Measurements from ENCODE around the gene ZBTB40.

ZBTB40 gene

DNA sequence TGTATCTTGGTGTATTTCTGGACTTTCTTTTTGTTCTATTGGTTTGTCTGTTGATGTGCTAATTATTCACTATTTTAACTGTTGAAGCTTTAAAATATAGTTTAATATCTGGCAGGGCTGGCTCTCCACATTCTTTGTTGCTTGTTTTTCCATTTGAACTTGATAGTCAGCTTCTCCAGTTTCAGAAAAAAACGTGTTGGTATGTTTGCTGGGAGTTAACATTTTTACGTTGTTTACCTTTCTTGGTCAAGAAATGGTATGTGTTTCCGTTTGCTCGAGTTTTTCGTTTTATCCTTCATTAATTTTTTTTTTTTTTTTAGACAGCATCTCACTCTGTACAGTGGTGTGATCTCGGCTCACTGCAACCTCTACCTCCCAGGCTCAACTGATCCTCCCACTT, 16.9 kb upstream of the ZBTB40 start:
- no peak for DNase-seq

DNA sequence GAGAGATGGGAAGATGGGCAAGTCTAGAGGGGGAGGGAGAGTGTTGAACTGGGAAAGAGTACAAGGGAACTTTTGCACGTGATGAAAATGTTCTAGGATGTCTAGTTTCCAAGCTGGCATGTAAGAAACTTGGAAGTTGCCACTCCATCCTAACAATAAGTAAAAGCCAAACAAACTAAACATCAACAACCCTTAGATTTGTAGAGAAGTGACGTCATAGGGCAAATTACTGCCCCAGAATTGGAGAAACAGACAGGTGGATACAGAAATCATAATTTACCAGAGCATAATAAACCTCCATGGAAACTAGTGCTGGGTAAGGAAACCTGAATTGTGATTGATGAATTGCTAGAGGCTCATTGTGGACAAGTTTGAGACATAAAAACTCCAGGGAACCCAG, 14.7 kb upstream of the ZBTB40 start:
- DNase-seq: no peak

DNA sequence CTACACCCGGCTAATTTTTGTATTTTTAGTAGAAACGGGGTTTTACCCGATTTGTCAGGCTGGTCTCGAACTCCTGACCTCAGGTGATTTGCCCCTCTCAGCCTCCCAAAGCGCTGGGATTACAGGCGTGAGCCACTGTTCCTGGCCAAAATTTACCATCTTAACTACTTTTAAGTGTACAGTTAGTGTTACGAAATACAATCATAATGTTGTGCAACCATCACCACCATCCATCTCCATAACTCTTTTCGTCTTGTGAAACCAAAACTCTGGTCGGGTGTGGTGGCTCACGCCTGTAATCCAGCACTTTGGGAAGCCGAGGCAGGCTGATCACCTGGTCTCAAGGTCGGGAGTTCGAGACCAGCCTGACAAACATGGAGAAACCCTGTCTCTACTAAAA, 14.1 kb upstream of the ZBTB40 start:
- DNase-seq: no peak

DNA sequence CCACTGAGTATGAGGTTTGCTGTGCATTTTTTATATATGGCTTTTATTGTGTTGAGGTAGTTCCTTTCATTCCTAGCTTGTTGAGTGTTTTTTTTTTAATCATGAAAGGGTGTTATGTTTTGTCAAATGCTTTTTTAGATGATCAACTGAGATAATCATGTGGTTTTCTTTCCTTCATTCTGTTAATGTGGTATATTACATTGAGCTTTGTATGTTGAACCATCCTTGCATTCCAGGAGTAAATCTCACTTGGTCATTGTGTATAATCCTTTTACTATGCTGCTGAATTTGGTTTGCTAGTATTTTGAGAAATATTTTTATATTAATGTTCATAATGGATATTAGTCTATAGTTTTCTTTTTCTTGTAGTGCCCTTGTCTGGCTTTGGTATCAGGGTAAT, 11.1 kb upstream of the ZBTB40 start:
- DNase-seq: no peak

DNA sequence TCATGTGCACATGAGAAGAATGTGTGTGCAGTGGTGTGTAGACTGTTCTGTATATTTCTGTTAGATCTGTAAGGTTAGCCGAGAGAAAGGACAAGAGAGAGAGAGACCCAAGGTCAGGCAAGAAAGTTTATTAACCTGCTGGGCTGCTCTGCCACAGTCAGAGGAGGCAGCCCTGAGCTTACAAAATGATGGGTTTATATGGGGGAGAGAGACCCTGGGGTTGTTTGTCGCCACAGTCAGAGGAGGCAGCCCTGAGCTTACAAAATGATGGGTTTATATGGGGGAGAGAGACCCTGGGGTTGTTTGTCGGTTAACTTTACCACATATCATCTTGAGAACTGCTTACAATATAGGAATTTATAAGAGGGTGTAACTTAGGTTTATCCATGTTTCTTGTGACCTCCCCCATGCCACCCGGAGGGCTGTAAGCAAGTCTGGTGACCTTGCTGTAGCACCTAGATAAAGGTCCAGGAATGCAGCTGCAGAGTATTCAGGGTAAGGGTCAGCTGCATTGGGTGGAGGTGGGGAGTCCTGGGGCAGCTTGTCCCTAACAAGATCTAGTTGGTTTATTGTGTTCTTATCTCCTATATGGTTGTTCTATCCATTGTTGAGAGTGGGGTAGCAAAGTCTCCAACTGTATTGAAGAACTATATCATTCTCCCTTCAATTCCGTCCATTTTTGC, 9.3 kb upstream of the ZBTB40 start:
- DNase-seq: no peak

DNA sequence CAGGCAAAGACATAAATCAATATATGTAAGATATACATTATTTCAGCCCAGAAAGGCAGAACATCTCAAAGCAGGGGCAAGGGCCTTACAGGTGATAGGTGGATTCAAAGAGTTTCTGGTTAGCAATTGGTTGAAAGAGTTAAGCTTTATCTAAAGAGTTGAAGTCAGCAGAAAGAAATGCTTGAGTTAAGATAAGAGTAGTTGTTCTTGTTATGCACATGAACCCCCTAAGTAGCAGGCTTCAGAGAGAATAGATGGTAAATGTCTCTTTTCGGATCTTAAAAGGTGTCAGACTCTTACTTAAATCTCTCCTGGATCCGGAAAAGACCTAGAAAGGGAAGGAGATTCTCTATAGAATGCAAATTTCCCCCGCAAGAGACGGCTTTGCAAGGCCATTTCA, 8.3 kb upstream of the ZBTB40 start:
- DNase-seq: no peak

DNA sequence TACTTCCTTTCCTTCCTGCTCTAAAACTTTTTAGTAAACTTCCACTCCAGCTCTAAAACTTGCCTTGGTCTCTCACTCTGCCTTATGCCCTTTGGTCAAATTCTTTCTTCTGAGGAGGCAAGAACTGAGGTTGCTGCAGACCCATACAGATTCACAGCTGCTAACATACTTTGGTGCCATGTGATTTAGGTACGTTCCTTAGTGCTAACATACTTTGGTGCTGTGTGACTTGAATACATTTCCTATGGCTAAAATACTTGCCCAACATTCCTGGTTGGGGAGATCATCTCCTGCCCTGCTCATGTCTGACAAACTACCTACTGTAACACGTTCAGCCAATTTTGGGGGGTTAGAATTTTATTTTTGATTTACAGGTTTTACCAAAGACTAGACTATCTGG, 6.8 kb upstream of the ZBTB40 start:
- no peak for DNase-seq

DNA sequence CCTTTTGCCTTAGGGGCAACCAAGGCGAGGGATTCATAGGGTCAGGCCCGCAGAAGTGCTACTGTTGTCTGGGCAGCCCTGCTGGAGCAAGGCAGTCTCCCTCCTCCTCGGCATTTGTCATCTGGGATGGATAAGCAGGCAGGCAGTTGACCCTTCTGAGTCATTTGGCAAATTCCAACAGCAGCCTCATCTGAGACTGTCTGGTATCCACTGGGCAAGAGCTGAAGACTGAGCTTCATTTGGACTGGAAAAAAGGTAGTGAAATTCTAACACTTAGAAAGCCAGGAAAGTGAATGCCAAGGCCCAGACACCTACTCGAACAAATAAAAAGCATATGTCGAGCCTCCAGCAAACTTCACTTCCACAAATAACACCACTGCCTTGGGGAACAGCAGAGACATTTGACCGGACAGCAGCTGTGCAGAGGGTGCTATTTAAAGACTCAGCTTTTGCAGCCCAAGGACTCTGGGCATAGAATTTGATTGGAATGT, 4.0 kb upstream of the ZBTB40 start:
- DNase-seq: no peak

DNA sequence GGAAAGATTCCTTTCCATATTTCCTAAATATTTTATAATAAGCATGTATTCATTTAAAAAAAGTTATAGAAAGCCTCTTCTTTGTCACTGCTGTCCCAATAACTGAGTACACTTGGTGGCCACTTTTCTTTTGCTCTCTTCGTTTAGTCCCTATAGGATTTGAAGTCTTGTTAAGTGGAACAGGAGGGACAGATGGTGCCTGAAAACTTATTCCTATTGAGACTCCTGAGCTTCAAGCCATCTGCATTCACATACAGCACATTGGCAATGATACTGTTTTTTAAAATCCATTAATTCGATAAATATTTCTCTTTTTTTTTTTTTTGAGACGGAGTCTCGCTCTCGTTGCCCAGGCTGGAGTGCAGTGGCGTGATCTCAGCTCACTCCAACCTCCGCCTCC, 2.0 kb upstream of the ZBTB40 start:
- DNase-seq: no peak

DNA sequence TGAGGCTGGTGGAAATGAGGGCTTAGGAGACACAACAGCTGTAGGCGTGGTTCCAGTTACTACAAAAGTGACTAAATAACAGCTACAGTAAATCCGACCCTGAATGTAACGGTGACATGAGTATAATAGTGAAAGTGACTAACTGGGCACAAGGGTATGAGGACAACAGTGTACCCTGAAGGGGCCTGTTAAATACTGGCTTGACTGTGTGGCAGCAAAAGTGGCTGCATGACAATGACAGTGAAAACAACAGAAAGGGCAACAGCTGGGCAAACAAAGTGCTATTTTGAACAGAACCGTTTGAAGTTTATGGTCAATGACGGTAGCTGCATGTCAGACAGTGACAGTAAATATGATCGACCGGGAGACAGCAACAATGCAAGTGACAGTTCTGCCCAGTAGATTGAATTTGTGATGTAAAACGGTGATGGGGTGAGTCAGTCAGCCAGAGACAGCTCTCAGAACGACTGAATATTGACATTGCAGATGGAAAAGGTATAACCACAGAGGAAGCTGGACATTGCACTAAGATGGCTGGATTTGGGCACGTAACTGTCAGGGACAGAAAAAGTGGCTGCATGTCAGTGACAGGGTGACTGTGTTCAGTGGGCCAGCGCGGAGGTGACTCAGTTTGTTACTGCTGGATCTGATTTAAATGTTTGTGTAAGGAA, 1.2 kb upstream of the ZBTB40 start:
- no peak for DNase-seq

DNA sequence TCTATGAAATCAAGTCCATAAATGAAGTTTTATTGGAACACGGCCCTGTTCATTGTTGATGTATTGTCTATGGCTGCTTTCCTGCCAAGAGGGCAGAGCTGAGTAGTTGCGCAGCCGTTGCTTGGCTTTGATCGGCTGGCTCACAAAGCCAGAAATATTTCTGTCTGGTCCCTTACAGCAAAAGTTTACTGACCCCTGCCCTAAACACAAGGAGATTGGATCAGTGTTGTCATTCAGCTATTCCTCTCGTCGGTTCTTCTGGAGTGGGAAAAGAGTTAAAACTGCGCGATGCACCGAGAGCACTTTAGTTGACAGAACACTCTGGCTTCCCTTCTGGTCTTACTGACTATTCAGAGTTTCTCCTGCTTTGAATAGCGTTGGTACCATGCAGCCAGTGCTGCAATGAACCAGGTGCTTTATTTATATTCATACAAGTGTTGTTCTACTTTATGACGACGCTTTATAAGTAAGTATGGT, 868 bp downstream of the ZBTB40 start:
- DNase-seq: no peak

DNA sequence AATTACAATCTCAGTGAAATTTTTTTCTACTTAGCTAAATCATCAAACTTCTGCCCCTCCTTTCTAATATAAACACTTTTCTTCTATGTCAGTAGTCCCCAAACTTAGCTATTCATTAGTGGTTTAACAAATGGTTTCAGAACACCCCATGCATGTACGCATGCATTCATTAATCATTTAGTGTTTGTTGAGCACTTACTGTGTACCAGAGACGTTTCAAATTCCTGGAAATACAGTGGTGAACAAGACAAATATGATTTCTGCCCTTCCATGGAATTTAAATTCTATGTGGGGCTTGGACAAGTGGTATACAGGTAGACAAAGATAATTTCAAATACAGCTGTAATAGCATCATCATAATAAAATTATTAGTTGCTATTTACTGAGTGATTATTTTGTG, 1.5 kb downstream of the ZBTB40 start:
- DNase-seq: no peak

DNA sequence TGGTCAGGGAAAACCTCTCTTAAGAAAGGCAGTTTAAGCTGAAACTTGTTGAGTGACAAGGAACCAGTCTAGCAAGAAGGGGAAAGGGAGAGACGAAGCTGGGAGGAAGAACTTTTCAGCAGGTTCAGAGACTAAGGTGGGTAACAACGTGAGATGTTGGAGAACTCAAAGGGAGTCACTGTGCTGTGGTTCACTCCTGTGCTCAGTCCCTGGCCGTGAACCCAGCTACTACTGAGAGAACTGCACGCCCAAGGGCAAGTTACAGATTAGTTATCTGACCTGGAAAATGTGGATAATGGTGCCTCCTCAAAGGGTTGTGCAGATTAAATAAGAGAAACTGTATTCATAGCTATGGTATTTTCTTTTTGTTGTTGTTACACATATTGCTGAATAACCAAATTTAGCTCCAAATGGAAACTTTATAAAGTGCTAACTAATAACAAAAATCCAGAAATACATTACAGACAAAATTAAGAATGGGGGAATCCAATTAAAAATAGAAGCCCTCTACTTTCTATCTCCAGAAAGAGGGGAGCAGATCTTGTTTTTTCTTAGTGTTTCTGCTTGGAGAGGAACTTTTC, 2.9 kb downstream of the ZBTB40 start:
- DNase-seq: no peak

DNA sequence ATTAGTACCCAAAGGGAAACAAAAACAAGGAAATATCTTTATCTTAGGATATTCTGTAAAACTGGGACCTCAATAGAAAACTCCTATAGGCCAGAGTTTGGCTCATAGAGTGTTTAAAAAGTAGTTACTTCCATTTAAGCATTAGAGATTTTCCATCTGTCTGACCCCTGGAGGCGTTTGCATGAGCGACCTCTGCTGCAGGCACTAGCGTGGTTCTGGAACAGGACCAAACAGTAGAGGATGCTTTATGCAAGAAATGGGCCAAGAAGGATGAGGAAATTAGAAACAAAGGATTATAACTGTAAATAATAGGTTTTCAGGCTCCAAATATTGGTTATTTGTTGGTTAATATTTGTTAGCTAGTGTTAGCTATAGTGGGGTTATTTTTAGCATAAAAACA, 5.7 kb downstream of the ZBTB40 start:
- DNase-seq: no peak

DNA sequence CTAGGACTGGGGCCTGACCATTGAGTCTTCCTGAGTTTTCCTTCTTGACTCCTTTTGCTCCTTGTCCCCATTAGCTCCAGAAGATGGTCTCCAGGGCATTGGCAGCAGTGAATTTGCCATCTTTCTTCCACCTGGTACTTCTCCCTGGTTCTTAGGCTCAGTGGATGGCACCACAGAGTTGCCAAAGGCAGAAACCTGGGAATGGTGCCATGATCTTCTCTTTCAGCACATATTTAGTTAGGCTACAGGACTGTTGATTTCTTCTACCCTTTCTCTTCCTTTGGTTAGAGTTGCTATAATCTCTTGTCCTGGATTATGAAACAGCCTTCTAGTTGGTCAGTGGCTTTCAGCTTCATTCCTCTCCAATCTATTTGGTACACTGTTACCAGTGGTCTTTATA, 6.2 kb downstream of the ZBTB40 start:
- DNase-seq: no peak

DNA sequence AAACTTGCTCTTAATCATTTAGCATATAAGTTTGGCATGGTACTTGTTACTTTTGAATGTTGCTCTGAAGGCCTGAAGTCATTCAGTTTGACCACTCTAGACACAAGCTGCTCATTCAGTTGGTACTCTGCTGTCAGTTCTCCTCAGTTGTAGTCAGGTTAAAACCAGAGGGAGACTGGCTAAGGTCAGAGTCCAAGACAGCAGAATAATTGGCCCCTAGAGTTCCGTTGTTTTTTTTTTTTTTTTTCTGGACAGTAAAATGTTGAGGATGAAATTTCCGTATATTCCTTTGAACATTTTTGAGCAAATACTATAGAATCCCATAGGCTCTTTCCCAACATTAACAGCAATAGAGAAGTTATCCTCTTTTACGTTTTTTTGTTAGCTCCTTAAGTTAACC, 9.4 kb downstream of the ZBTB40 start:
- no peak for DNase-seq

DNA sequence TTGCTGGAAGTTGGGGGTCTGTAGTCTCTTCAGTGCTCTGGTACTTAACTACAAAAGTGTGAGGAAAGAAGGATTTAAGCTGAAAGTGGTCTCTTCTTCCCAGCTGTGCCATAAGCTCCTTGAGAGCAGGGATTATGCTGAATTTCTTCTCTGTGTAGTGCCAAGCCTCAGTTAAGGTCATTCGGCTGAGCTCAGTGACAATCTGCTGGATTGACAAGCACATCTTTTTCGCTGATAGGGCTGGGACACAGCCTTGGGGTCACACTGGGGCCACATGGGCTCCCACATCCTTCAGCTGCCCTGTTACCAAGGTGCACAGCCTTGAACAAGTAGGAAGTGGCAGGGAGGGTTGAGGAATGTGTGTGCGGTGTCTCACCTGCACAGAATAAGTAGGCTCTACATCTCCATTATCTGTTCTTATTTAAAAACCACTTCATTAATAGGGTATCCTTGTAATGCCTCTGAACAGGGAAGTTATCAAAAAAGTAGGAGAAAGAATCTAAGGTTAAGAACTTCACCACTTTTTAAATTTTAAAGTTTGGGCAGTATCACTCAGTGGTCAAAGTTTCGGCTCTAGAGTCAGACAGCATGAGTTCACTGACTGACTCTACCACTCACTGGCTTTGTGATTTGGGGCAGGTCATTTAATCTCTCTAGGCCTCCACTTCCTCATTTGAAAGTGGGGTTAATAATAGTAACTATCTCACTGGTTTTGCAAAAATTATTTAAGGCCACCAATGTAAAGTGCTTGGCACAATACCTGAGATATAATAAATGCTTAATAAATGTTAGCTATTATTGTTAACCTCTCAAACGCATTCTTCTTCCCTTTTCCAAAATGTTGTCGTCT, 10.3 kb downstream of the ZBTB40 start:
- no peak for DNase-seq

DNA sequence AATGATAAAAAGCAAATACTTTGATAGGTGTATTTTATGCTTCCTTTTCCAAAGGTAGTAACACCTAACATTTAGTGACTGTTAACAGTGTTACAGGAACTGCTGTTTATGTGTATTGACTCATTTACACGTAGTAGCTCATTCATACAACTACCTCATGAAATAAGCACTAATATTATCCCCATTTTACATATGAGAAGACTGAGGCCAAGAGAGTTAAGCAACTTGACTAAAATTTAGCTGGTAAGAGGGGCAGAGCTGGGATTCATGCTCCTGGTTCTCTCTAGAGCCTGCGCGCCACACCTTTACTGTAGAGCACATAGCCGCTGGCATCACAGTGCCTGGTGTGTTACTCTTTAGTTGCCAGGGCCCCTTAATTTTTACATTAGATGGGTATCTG, 11.3 kb downstream of the ZBTB40 start:
- DNase-seq: no peak

DNA sequence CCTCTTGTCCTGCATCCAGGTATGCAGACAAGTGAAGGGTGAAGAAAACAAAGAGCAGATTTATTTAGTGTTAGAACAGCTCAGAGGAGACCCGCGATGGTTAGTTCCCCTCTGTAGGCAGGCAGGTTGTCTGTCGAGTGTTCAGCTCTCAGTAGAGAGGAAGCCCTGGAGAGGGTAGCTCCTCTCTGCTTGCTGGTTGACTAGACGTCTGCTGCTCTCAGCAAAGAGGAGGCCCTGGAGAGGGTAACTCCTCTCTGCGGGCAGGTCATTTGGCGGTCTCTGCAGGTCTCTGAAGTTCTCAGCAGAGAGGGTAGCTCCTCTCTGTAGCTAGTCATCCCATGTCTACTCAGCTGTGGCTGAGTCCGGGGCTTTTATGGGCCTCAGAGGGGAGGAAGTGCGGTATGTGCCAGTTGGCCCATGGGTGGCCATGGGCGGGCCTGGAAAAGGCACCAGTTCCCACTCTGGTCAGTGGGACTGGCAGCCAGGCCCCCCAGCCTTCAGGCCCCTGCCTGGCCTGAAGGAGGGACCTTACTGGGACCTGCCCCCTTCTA, 13.4 kb downstream of the ZBTB40 start:
- no peak for DNase-seq

DNA sequence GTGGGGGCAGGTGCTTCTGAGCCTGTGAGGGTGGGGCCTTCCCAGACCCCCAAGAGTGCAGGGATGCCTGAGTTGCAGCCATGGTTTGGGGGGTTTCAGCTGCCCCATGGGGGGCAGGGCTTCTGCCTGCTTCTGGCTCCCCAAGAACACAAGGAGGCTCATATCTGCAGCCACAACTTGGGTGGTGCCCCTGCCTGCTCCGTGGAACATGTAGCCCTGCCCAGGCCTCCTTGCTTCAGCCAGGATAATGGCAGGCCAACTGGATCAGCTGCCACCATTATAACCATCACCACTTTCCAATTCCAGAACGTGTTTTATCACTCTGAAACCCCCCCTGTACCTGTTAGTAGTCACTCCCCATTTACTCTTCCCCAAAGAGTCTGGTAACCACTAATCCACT, 14.0 kb downstream of the ZBTB40 start:
- DNase-seq: no peak

DNA sequence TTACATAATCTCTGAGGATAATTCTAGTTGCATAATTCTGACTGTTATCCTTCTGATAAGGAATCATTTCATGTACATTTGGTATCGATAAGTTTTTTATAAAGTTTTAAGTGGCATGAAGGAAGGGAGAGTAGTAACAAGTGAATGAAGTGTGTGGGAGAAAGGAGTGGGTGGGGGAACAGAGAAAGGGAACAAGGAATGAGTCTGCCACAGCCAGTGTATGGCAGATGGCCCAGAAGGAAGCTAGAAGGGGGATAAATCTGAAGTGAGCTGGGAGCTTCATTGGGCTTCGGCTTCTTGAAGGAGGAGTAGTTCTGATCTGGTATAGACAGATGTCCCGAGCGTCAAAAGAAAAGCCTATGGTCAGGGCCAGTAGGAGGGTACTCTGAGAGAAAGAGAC, 18.6 kb downstream of the ZBTB40 start:
- no peak for DNase-seq

DNA sequence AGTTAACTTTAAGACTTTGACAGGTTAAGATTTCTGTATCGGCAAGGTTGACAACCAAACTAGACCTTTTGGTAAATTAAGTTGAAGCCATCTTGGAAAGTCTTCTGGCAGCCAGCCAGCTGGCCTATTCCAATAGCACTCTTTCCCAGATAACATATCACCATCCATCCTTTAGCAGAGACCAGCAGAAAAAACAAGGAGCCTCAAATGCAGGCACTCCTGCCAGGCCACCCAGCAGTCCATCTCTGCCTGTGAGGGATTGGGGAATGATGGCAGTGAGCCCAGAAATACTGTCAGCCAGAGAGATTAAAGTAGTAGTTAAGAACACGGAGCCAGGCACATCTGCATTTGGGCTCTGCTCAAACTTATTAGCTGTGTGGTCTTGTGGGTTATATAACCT, 19.4 kb downstream of the ZBTB40 start:
- no peak for DNase-seq

DNA sequence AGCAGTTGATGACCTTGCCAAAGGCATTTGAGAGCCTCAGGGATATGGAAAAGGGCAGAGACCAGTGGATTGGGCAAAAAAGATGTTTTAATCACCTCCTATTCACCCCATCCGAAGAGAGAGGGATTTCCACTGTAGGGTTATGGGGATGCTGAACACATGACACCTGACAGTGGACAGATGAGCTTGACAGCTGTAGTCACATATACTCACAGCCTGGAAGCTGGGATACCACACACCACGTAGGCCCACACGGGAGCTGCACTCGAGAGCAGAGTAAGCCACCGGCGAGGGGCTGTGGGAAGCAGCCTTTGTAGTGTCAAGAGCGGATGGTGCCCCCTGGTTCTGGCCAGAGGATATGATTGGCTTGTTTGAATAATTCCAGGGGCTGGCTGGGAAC, 20.0 kb downstream of the ZBTB40 start:
- no peak for DNase-seq
